CD4-positive, alpha-beta T cell treated with Interleukin-21 for 1 hour (primary cell): ENCODE data around the gene OSBPL9.
"Not testable (repeated sequence)": the region's sequence is repeated elsewhere in the genome, so short reads cannot be mapped to it uniquely, and the experiment has no call there.

Experiments
- DNase-seq: peaks from one replicate; pipeline ENCODE4 v3.0.0-alpha.2; 2020

OSBPL9 gene

DNA sequence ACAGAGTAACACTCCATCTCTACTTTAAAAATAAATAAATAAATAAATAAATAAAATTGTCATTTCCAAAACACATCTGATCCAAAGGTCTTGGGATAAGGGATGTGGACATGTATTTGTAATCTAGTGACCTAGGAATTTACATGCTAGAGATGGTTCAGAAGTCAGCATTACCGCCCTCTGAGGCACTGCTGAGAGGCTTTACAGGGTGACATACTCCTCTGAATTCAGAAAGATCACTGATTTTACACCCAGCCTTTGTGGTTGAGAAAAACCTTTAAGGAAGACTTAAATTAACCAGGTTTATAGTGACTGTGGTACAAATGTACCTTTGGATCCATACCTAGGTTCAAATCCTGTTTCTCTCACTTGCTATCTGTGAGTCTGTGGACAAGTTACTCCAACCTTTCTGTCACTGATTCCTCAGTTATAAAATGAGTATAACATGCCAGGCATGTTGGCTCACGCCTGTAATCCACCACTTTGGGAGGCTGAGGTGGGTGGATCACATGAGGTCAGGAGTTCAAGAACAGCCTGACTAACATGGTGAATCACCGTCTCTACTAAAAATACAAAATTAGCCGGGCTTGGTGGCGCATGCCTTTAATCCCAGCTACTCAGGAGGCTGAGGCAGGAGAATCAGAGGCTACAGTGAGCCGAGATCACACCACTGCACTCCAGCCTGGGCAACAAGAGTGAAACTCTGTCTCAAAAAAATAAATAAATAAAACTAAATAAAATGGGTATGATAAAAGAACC lies 20.1 kb downstream of the OSBPL9 start:
- no peak for DNase-seq

DNA sequence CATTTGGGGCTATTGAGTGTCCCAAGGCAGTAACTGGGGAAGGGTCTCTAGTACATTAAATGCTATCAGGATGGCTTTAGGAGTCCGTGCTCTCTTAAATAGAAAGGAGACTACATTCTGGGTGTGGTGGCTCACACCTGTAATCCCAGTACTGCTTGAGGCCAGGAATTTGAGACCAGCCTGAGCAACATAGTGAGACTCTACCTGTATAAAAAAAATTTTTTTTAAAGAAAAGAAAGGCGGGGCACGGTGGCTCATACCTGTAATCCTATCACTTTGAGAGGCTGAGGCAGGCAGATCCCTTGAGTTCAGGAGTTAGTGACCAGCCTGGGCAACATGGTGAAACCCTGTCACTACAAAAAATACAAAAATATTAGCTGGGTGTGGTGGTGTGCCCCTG lies 21.5 kb downstream of the OSBPL9 start:
- DNase-seq = no peak

GRCh38 chr1:51639694-51640093 lies 22.8 kb downstream of the OSBPL9 start:
- DNase-seq = no peak

GRCh38 chr1:51641096-51641495 lies 24.2 kb downstream of the OSBPL9 start:
- no peak for DNase-seq

- no peak for DNase-seq
Measured at GRCh38 chr1:51642739-51643142, 25.8 kb downstream of the OSBPL9 start.

GRCh38 chr1:51643362-51643761 lies 26.5 kb downstream of the OSBPL9 start:
- no peak for DNase-seq

- DNase-seq = no peak
Measured at GRCh38 chr1:51644020-51644419, 27.1 kb downstream of the OSBPL9 start.

DNA sequence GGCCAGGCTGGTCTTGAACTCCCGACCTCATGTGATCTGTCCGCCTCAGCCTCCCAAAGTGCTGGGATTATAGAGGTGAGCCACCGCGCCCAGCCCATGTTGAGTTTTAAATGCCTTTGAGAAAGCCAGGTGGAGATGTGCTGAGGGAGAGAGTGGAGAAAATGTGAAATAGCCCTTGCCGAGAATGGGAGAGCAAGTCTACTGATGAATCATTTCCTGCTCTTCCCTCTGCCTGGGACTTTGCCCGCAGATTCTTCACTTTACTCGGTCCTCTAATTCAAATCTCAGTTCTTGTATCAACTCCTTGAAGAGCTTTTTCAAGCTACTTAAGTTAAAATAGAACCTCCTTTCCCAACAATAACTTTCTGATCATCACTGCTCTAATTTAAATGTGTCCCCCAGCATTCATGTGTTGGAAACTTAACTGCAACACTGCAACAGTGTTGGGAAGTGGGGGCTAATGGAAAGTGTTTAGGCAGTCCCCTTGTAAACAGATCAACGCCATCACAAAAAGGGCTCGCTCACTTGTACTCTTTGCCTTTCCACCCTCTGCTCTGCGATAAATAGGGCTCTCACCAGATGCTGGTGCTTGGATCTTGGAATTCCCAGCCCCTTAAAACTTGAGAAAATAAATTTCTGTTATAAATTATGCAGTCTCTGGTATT lies 27.8 kb downstream of the OSBPL9 start:
- no peak for DNase-seq

DNA sequence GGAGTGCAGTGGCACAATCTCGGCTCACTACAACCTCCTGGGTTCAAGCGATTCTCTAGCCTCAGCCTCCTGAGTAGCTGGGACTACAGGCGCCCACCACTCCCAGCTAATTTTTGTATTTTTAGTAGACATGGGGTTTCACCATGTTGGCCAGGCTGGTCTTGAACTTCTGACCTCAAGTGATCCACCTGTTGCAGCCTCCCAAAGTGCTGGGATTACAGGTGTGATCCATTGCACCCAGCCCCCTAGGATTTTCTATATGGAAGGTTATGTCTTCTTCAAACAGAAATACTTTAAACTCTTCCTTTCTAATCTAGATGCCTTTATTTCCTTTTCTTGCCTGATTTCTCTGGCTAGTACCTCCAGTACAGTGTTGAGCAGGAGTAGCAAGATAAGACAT lies 29.7 kb downstream of the OSBPL9 start:
- DNase-seq = not testable (repeated sequence)

DNA sequence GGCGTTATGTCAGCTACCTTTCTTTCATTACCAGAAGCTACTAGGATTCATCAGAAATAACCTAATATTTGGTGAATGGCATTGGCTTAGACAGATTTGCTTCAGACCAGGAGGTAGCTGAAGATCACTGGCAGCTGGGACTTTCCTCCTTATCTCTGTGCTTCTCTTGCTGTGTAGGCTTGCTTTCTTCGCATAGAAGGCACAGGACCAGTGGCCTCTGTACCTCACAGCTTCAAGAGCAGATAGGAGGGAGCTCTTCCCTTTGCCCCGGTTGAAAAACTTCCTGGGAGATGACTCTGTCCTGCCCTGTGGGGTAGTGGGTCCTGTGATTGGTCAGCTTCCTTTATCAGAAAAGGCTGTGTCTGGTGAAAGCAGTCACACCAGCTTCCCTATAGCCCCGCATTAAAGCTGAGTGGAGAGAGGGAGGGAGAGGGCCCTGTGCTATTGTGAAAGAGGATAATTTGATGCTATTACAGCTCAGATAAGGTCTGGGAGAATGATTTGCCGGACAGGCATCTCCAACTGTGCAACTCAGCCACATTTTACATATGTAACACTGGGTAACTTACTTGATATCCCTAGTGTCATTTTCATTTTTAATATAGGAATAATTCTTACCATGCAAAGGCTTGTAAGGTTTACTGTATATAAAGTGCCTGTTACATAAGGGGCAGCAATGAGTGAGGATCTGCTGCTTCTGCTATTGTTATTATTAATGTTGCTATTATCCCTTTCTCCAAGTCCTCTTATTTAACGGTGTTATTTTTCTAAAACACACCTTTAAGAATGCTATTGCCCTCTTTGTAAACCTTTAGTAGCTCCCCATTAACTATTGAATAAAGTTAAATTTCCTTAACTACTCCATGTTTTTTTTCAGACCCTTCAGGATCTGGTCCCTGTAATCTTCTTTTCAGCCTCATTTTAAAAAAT lies 31.6 kb downstream of the OSBPL9 start:
- DNase-seq = no peak

DNA sequence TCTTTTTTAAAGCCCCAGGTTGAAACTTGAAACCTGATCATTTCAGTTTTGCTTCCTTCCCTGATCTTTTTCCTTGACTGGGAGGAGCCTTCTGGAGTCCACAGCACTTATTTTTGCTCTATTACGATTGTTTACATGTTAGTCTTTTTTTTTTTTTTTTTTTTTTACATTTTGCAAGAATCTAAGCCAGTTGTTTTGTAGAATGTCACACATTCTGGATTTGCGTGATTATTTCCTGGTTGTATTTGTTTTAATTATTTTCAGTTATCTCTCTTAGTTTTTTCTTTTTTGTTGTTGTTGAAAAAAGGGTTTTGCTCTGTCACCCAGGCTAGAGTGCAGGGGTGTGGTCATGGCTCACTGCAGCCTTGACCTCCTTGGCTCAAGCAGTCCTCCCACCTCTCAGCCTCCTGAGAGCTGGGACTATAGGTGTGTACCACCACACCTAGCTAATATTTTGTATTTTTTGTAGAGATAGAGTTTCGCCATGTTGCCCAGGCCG lies 32.8 kb downstream of the OSBPL9 start:
- DNase-seq = no peak

GRCh38 chr1:51650198-51650597 lies 33.3 kb downstream of the OSBPL9 start:
- DNase-seq = no peak

- no peak for DNase-seq
Measured at GRCh38 chr1:51651552-51651942, 34.7 kb downstream of the OSBPL9 start.

GRCh38 chr1:51652599-51652998 lies 35.7 kb downstream of the OSBPL9 start:
- no peak for DNase-seq

GRCh38 chr1:51653127-51653526 lies 36.2 kb downstream of the OSBPL9 start:
- no peak for DNase-seq

GRCh38 chr1:51654000-51654399 lies 37.1 kb downstream of the OSBPL9 start:
- no peak for DNase-seq

GRCh38 chr1:51656374-51656773 lies 39.5 kb downstream of the OSBPL9 start:
- DNase-seq = no peak

- no peak for DNase-seq
Measured at GRCh38 chr1:51660580-51660979, 43.7 kb downstream of the OSBPL9 start.

DNA sequence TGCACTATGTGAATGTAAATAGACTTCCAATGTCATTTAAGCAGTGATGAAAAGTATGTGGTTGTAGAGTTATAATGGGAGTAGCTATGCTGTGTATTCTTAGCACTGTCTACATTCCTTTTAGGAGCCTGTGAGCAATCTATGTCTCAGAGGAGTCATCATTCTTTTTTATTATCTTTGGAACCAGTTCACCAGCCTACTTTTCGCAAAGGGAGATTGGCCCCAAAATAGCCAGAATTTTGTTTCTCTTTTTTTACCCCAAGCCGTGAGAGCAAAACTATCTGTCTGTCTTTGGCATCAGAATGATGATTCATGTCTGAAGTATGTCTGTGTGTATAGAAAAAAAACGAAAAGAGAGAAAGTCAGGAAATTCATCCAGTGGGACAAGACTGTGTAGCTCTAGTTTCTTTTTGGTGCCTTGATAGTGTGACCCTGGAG lies 44.2 kb downstream of the OSBPL9 start:
- DNase-seq = no peak

GRCh38 chr1:51663105-51663504 lies 46.2 kb downstream of the OSBPL9 start:
- DNase-seq = no peak

DNA sequence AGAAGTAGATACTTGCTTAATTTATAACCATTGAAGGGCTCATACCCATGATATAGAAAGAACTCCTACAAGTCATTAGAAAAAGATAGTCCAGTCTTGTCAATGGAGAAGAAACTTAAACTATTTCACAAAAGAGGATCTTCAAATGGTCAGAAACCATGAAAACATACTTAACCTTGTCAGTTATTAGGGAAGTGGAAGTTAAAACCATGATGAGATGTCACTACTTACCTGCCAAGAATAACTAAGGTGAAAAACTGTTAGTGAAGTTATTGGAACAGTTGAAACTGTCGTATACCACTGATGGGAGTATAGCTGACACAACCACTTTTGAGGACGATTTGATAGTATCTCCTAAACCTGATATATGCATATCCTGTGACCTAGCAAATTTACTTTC lies 46.8 kb downstream of the OSBPL9 start:
- DNase-seq = no peak

DNA sequence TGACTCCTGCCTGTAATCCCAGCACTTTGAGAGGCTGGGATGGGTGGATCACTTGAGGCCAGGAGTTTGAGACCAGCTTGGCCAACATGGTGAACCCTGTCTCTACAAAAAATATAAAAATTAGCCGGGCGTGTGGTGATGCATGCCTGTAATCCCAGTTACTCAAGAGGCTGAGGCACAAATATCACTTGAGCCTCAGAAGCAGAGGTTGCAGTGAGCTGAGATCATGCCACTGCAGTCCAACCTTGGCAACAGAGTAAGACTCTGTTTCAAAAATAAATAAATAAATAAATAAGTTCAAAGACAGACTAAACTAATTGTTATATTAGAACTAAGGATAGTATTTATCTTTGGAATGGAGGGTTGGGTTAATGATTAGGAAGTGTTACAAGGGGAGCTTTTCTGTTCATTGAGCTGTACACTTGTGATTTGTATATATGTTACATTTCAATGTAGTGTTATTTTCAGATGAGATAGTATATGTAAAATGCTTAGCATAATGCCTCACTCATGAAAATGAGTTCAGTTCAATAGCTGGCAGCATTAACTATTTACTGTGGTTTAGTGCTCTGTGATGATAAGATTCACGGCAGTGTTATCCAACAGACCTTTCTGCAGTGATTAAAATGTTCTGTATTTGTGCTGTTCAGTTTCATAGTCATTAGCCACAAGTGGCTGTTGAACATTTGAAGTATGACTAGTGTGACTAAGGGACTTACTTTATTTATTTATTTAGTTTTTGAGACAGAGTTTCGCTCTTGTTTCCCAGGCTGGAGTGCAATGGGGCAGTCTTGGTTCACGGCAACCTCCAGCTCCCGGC lies 47.7 kb downstream of the OSBPL9 start:
- no peak for DNase-seq
